MM.1S (cell line): Measurements from ENCODE around the gene HOXA13.

ENCODE experiments used
- CTCF ChIP-seq: fragments of 300-600 bp; sonication (generic); IDR thresholded peaks from 2 replicates; pipeline ENCODE4 v1.5.1; 2016; ENCODE audit warnings: antibody characterized with exemption, low read length, mixed read lengths
- EZH2 ChIP-seq: fragments of 300-600 bp; sonication (generic); optimal IDR thresholded peaks from 2 replicates; pipeline ENCODE3; 2017; ENCODE audit warnings: low read depth, mild to moderate bottlenecking, antibody characterized with exemption, low read length, mixed read lengths
- EZH2phosphoT487 ChIP-seq: fragments of 300-600 bp; sonication (generic); IDR thresholded peaks from 2 replicates; pipeline ENCODE4 v1.6.1; 2018; ENCODE audit warnings: antibody characterized with exemption, low read length

DNA sequence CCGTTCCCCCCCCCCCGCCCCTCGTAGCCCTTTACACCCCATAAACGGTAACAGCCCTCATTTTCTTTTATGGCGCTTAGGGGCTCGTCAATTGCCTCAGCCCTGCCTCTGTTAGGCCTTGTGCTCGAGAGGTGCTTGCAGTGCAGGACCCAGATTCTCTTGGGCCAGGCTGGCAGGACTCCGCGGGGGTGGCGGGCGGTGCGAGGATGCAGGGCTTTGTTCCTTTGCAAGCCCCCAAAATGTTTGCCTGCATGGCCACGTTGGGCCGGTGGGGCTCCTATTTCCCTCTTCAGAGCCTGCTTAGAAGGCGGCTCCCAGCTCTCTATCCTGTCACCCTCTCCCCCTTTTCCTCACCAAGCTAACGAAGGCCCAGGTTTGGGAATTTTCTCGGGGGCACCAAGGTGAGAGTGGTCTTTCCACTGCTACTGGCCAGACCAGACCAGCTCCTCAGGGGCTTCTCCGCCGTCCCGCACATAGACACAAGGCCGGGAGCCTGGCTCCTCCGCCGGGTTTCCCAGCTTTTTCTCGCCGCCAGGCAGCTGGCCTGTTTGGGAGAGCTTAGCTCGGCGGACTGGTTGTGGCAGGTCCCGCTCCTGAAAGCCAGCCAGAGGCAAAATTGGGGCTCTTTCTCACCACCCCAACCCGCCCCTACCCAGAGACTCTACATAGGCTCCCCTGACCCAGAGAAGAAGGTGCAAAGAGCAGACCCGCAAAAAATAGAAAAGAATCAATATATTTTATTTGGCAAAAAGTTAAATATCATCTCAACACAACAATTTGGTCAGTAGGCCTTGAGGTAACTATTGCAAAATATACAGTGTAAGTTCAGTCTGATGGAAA lies 38.0 kb downstream of the HOXA13 start:
- TF ChIP-seq CTCF (no peak), EZH2 (no peak), EZH2phosphoT487 (no peak)
